Measurements from ENCODE around the gene IFIT1. TPM values are rescaled to one million over a fixed set of nuclear protein-coding genes. Genes with fewer than 3 reads are reported as not detected.
"Not testable (repeated sequence)": the region's sequence is repeated elsewhere in the genome, so short reads cannot be mapped to it uniquely, and the experiment has no call there.

IFIT1 gene
- total RNA-seq, 1 donor from 2014 or later, result 20.8 TPM

- no peak for DNase-seq (ENCODE audit: extremely low read depth, low read depth, low spot score)
Observed at GRCh38 chr10:89428877-89429276, 36.5 kb downstream of the IFIT1 start.

DNA sequence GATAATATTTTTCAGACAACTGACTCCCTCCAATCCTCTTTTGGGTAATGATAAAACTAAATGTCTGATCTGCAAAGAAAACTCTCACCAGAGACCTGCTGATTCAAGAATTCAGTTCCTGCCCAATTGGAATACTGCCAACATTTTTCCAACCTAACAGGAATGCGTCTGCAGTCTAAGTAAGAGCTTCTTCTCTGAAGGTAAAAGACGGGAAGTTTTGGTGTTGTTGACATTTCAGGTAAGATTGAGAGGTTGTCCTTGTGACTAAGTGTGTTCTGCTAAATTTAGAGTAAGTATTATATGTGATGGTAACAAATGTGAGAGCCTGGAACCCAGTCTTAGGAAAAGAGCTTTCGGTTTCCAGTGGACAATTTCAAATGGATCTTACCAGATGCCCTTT lies 39.6 kb downstream of the IFIT1 start:
- no peak for DNase-seq (ENCODE audit: extremely low read depth, low read depth, low spot score)

DNA sequence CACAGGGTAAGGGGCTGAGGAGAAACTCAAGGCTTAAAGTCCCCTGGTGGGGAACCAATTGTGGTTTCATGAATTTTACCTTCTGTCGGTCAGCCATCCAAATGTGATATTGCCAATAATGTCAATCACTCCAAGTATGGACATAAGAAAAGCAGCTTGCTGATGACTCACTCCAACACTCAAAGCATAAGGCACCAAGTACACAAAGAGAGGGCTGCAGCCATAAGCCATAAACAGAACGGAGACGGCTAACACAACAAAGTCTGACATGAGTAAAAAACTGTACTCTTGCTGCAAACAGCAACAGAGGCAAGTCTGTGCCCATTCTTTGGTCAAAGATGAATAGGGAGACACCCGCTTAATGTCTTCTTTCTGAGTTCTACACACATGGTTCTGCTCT lies 46.1 kb downstream of the IFIT1 start:
- DNase-seq (ENCODE audit: extremely low read depth, low read depth, low spot score), result no peak

DNA sequence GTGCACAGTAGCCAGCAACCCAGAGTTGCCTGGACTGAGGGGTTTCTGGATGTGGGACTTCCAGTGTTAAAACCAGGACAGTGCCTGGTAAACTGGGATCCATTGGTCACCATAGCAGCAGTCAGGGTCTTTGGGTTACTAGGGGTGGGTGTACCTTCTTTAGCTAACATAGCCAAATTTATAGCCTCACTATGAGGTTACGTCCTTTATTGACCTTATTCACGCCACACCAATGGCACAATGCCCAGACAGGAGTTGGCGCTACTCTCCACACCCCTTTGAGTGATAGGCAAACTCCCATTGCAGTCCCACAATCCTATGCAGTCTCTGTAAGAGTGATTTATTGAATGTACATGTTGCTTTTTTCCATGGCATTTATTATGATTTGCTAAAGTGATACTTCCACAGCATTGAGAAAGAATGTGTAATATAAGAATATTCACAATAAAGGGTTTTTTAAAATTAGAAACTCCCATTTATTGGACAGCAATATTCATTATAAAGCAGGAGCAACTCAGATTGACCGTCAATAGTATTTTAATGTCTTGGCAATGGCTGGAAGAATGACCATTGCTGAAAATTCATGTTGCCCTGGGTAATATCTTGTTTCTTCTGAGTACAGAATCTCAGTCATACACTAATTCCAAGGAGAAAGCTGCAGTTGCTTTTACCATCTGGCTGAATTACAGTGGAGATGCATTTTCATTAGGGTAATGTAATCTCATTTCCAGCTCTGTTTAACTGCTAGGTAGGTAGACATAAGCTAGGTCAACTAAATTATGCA lies 48.0 kb downstream of the IFIT1 start:
- no peak for DNase-seq (ENCODE audit: extremely low read depth, low read depth, low spot score)

GRCh38 chr10:89442289-89442688 lies 49.9 kb downstream of the IFIT1 start:
- no peak for DNase-seq (ENCODE audit: extremely low read depth, low read depth, low spot score)

- not testable (repeated sequence) for DNase-seq (ENCODE audit: extremely low read depth, low read depth, low spot score)
Observed at GRCh38 chr10:89444819-89445218, 52.4 kb downstream of the IFIT1 start.

GRCh38 chr10:89450901-89451300 lies 58.5 kb downstream of the IFIT1 start:
- no peak for DNase-seq (ENCODE audit: extremely low read depth, low read depth, low spot score)

- DNase-seq (ENCODE audit: extremely low read depth, low read depth, low spot score), result no peak
Observed at GRCh38 chr10:89452193-89452592, 59.8 kb downstream of the IFIT1 start.

DNA sequence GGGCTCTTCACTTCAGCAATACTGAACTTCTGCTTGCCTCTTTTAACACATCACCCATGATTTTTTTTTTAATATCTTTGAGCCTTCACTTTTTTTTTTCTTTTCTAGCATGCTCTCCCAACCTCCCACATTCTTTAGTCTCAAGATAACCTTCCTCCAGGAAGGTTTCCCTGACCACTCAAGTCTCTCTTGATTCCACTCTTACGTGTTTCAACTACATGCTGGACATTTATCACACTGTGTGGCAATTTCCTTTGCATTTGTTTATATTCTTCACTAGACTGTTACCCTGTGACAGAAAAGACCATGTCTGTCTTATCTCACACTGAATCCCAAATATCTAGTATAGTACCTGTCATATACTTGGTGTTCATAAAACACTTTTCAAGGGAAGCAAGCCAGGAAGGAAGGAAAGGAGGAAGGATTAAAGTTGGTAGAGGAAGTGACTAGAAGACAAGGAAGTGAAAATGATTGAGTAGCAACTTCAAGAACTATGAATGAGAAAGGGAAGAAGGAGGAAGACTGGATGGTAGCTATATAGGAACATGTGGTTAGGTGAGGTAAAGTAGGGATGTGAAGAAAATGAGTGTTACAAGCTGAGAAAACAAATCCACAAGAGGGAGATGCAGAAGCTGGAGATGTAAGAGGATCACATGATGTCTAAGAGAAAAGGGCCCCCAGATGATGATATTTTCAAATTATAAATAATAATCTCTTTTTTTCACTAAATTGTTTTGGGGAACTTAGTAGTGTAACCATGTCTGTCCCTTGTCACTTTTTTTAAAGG lies 62.3 kb downstream of the IFIT1 start:
- no peak for DNase-seq (ENCODE audit: extremely low read depth, low read depth, low spot score)

Other genes with a start within 250 kb of the IFIT1 start
- not detected in 2 replicates for gene CH25H, start 185.3 kb upstream of the IFIT1 start, total RNA-seq
- 53.1 and 62.1 TPM in 2 replicates for gene LIPA, start 140.8 kb upstream of the IFIT1 start, total RNA-seq
- 7.9 and 8.9 TPM in 2 replicates for gene IFIT2, start 90.6 kb upstream of the IFIT1 start, total RNA-seq
- 33.3 and 47.2 TPM in 2 replicates for gene IFIT3, start 64.6 kb upstream of the IFIT1 start, total RNA-seq
- gene IFIT1B, start 14.6 kb upstream of the IFIT1 start, total RNA-seq, result not detected in 2 replicates
- gene IFIT5, start 21.9 kb downstream of the IFIT1 start, total RNA-seq, result 14.3 and 22.5 TPM in 2 replicates
- gene SLC16A12, start 143.0 kb downstream of the IFIT1 start, total RNA-seq, result 0.58 and 1.6 TPM in 2 replicates

Data from glomerular endothelial cell (primary cell).